Myocyte (in vitro differentiated cells): Measurements from ENCODE around the gene CCHCR1. TPM values are rescaled to one million over a fixed set of nuclear protein-coding genes. Genes with fewer than 3 reads are reported as not detected.

Source experiments
- DNase-seq: peaks from one replicate; pipeline ENCODE4 v3.0.0-alpha.2; 2012; ENCODE audit warnings: low read depth
- total RNA-seq: library from RNA; depleted of rRNA; stranded (reverse); fragments of >200 nt; gene quantifications from 2 replicates; pipeline ENCODE4 v1.2.3, GENCODE V29; 2014

CCHCR1 gene
- total RNA-seq, 1 donor from 2014 or later: 19.8 TPM

GRCh38 chr6:31132806-31133205, 24.8 kb downstream of the CCHCR1 start:
- DNase-seq: no peak

DNA sequence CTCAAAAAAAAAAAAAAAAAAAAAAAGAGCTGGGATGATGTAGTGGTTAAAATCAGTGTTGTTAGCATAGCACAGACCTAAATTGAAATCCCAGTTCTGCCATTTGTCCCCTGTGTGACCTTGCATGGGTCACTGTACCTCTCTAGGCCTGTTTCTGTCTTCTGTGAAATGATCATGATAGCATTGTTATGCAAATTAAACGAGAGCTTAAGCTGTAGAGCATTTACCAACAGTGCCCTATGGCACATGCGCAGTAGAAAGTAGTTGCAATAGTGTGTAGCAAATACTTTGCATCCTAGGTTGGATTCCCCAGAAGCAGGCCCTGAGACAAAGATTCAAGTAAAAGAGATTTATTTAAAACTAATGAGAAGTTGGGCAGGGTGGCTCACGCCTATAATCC, 26.0 kb downstream of the CCHCR1 start:
- no peak for DNase-seq

- no peak for DNase-seq
Measured at GRCh38 chr6:31130751-31131150, 26.9 kb downstream of the CCHCR1 start.

GRCh38 chr6:31129130-31129529, 28.5 kb downstream of the CCHCR1 start:
- no peak for DNase-seq

- DNase-seq: peak; percentile 56
Measured at GRCh38 chr6:31128093-31128676, 29.4 kb downstream of the CCHCR1 start.

GRCh38 chr6:31126396-31127175, 31.0 kb downstream of the CCHCR1 start:
- peak; percentile 77 for DNase-seq

DNA sequence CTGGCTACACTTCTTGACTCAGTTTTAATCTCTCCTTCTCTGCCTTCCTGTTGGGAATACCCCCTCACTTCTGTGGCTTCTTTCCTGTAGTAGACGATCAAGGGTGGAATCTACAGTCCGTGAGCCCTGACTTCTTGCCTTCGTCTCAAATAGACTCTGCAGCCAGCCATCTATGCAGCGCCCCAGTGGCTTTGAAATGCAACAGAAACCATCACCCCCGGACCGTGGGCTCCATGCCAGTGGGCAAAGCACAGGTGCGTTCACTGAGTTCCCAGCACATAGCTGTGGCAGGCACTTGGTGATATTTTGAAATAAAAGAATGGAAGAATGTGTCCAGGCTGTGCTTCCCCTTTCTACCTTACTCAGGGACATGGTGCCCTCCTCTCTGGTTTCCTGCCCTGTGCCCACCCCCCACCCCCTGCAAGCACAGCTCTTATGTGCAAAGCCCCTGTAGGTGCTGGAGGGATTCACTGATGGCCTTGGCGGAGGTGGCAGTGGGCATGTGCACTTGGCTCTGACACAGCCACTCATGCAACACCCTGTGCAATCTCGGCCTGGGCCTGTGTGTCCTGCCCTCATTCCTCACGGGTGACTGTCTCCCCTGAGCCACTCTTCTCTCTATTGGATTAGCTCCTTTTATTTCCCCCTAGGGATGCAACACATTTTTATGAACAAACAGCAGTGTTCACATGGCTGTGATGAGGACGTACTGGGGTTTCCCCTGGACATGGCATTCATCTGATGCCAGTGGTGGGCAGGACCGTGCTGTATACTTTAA, 31.8 kb downstream of the CCHCR1 start:
- peak; percentile 73 for DNase-seq

GRCh38 chr6:31125162-31125561, 32.4 kb downstream of the CCHCR1 start:
- no peak for DNase-seq

- peak; percentile 88 for DNase-seq
Measured at GRCh38 chr6:31122791-31123706, 34.6 kb downstream of the CCHCR1 start.

GRCh38 chr6:31121131-31121790, 36.3 kb downstream of the CCHCR1 start:
- no peak for DNase-seq

- DNase-seq: no peak
Measured at GRCh38 chr6:31120151-31120915, 37.3 kb downstream of the CCHCR1 start, which contains the start of gene CDSN. Gene CDSN, minus strand, starts transcription at chr6:31120446. Its CDS starts 27 bp downstream, at chr6:31120419.

GRCh38 chr6:31118178-31118577, 39.4 kb downstream of the CCHCR1 start:
- DNase-seq: no peak

GRCh38 chr6:31116661-31117385, 40.8 kb downstream of the CCHCR1 start:
- DNase-seq: no peak

DNA sequence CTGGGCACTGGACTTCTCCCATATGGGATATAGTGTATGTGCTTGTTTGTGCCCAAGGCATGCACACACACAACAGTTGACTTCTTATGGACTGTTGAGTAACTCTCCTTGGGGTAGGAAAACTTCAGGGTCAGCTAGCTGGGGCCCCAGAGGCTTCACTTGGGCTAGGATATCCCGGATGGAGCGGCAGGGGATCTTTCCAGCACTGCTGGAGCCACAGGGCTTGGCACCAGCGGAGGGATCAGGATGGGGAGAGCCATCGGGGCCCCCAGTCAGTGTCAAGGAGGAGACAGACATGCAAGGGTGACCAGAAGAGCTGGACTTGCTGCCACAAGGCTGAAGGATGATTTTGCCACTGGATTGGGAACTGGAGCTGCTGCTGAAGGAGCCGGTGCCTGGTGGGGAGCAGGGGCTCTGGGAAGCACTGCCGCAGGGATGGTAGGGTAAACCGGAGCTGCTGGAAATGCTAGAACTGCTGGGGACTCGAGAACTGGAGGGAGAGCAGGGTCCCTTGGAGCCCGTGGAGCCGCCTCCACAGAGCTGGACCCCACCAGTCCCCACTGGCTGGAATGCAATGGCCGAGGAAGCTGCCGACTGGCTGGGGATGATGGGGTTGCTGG, 41.6 kb downstream of the CCHCR1 start:
- DNase-seq: no peak

DNA sequence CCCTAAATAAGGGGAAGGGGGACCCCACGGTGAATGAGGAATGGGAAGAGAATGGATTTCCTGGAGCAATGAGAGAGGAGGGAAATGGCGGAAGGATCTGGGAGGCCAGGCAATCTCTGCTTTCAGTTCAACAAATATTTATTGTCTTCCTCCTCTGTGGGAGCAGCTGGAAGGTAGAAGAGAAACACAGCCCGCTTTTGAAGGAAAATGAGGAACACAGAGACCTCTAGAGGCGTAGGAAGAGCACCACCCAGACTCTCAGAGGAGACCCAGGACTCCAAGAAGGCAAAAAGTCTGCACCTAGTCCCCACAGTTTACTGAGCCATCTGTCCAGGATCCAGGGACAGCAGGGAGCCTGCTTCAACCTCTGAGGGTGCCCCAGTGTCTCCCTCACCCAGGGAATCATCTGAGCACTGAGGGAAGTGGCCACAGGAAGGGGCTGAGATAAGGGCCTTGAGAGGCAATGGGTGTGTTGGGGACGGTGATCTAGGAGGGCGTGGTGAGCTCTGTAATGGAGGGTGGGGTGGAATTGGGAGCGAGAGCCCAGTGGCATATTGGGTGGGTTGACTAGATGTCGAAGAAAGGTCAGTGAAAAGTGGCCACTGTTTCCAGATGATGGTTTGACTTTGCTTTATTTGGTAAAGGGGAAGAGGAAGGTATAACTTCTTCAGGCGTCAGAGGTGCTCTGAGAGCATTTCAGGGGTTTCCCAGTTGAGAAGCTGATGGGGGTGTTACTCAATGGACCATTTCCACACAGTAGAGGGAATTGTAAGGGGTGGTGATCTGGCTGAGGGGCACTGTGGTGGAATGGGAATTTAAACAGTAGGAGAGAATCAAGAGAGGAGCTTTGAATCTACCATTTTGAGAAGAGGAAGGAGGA, 42.4 kb downstream of the CCHCR1 start:
- peak; percentile 22 for DNase-seq

DNA sequence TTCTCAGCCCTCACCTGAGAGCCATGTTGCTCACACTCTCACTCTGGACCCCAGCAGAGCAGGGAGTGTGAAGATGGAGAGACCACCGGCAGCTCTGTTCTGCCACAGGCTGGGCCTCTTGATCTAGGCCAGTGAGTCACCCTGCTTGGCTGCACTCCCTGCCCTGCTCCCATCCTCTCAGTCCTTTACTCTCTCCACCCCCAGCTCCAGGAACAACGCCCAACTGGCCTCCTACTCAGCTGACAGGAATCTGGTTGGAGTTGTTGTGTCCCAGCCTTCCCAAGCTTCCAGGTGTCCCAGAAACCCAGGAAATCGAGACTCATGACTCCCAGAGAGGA, 43.1 kb downstream of the CCHCR1 start, which contains the start of gene PSORS1C1:
Gene PSORS1C1 (plus strand): TSS at position 260 of the 338 bp plus-strand sequence. CDS start 14,833 bp downstream, outside the sequence.
- peak; percentile 92 for DNase-seq

DNA sequence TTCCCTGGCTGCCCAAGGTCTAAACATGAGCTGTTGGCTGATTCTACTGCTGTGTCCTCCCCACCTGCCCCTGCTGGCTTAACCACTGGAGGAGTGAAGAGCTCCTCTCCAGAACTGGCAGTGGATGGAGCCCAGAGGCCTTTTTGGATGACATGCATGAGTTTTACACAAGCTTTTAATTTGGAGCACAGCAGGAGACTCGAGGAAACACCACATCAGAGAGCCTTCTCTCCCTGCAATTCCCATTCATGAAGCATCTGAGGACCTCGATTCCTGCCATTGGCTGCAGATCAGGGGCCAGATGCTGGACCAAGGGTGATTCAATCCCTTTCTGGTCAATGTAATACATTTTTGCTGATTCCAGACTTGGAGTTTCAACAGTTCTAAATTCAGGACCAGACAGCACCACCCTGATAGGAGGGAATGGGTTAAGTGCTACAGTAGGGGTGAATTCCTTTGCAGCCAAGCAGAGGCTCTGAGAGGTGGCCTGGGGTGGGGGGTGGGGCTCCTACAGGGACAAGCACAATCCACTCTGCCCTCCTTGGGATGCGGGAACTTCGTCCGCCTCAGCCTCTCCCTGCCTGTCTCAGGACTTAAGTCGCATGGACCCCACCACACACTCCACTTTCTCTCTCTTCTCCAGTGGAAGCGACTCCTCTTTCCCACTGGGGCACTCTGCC, 43.6 kb downstream of the CCHCR1 start:
- DNase-seq: no peak
